ENCODE results near the gene CYRIA.

The CYRIA gene

GRCh38 chr2:16625201-16625729 lies 40.4 kb downstream of the CYRIA start:
- Histone ChIP-seq H3K27me3 (ENCODE audit: low read depth, low read length) (no peaks in the 10 kb centered on the region), H3K4me1 (ENCODE audit: control insufficient read depth in 1 of 2, insufficient read depth in 2 of 2, low read length in 2 of 2) (peaks cover 16 to 22% of the 10 kb centered on the region in 2 donors), H3K27ac (ENCODE audit: low read length) (peak overlapping the region; percentile 74), H3K9me3 (ENCODE audit: control insufficient read depth in 1 of 2, low read length in 2 of 2) (no peaks in the 10 kb centered on the region), H3K4me3 (ENCODE audit: low read depth in 1 of 2, low read length in 2 of 2) (no peak overlapping the region), H3K36me3 (ENCODE audit: control insufficient read depth in 1 of 2, insufficient read depth in 2 of 2, low read length in 2 of 2) (peaks cover 11 to 27% of the 10 kb centered on the region in 2 donors)

DNA sequence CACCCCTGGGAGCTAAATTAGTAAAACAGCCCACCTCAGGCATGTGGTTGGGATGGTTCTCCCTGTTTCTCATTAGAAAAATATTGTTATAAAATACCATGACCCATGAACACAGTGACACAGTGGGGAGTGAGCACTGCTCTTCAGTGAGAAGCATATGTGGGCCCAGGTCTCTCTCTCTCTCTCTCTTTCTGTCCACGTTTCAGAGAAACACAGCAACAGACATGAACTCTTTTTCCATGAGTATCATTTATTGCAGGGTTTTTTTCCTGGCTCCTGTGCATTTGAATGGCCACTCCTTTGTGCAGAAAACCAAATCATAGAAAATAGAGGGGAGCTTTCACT lies 41.2 kb downstream of the CYRIA start:
- no peaks in the 10 kb centered on the region for H3K9me3 ChIP-seq (ENCODE audit: control insufficient read depth in 1 of 2, low read length in 2 of 2)
- H3K27ac ChIP-seq (ENCODE audit: low read length), result peak overlapping the region; percentile 60
- H3K4me1 ChIP-seq (ENCODE audit: control insufficient read depth in 1 of 2, insufficient read depth in 2 of 2, low read length in 2 of 2), result peaks cover 12 to 22% of the 10 kb centered on the region in 2 donors
- no peaks in the 10 kb centered on the region for H3K27me3 ChIP-seq (ENCODE audit: low read depth, low read length)
- peaks cover 19 to 27% of the 10 kb centered on the region in 2 donors for H3K36me3 ChIP-seq (ENCODE audit: control insufficient read depth in 1 of 2, insufficient read depth in 2 of 2, low read length in 2 of 2)
- H3K4me3 ChIP-seq (ENCODE audit: low read depth in 1 of 2, low read length in 2 of 2), result no peak overlapping the region

GRCh38 chr2:16623564-16624435 lies 41.8 kb downstream of the CYRIA start:
- Histone ChIP-seq H3K27me3 (ENCODE audit: low read depth, low read length) (no peaks in the 10 kb centered on the region), H3K27ac (ENCODE audit: low read length) (peak overlapping the region; percentile 60), H3K9me3 (ENCODE audit: control insufficient read depth in 1 of 2, low read length in 2 of 2) (no peaks in the 10 kb centered on the region), H3K36me3 (ENCODE audit: control insufficient read depth in 1 of 2, insufficient read depth in 2 of 2, low read length in 2 of 2) (peaks cover 21 to 29% of the 10 kb centered on the region in 2 donors), H3K4me3 (ENCODE audit: low read depth in 1 of 2, low read length in 2 of 2) (no peak overlapping the region), H3K4me1 (ENCODE audit: control insufficient read depth in 1 of 2, insufficient read depth in 2 of 2, low read length in 2 of 2) (peaks cover 12 to 22% of the 10 kb centered on the region in 2 donors)

DNA sequence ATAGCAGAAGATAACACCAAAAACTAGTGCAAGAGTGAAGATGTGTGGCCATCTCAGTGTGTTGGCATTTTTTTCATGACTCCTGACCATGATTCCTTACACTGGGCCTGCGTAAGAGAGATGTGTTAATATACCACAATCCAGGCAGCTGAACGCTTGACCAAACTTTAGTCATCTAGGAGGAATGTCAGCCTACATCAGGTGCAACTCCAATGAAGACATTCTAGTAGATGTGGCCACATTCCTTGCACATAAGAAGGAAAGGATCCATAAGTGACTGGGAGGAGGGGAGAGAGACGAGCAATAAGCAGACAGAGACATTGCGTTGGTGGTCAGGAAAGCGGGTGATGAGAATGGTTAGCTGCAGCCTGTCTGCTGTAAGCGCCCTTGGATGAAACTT lies 42.6 kb downstream of the CYRIA start:
- H3K36me3 ChIP-seq (ENCODE audit: control insufficient read depth in 1 of 2, insufficient read depth in 2 of 2, low read length in 2 of 2), result peaks cover 29 to 30% of the 10 kb centered on the region in 2 donors
- no peak overlapping the region for H3K27ac ChIP-seq (ENCODE audit: low read length)
- H3K27me3 ChIP-seq (ENCODE audit: low read depth, low read length), result no peaks in the 10 kb centered on the region
- no peak overlapping the region for H3K4me3 ChIP-seq (ENCODE audit: low read depth in 1 of 2, low read length in 2 of 2)
- H3K9me3 ChIP-seq (ENCODE audit: control insufficient read depth in 1 of 2, low read length in 2 of 2), result no peaks in the 10 kb centered on the region
- peaks cover 12 to 22% of the 10 kb centered on the region in 2 donors for H3K4me1 ChIP-seq (ENCODE audit: control insufficient read depth in 1 of 2, insufficient read depth in 2 of 2, low read length in 2 of 2)

DNA sequence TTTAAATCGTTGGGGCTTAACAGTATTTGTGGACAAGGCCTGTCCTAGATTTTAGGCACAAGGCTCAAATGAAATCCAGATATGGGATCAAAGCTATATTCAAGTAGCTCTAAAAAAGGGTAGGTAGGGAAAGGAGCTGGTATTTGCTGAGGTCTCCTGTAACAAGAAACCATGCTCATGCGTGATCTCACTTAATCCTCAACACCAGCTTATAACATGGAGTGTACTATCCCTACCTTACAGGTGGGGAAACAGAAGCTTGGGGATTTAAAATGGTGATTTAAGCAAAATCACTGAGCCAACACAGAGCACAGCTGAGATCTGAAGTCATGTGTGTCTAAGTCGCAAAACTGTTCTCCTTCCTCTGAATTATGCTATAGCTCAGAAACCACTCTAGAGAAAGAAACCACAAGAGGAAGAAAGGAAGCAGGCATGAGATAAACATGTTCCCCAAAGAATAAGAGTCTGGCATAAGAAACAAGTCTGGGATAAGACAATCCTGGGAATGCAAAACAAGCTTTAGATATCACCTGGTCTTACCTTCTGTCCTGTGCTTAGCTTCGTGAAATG lies 43.1 kb downstream of the CYRIA start:
- no peak overlapping the region for H3K4me3 ChIP-seq (ENCODE audit: low read depth in 1 of 2, low read length in 2 of 2)
- H3K27ac ChIP-seq (ENCODE audit: low read length), result peak overlapping the region; percentile 19
- H3K27me3 ChIP-seq (ENCODE audit: low read depth, low read length), result no peaks in the 10 kb centered on the region
- H3K36me3 ChIP-seq (ENCODE audit: control insufficient read depth in 1 of 2, insufficient read depth in 2 of 2, low read length in 2 of 2), result peaks cover 30% of the 10 kb centered on the region in 2 donors
- H3K4me1 ChIP-seq (ENCODE audit: control insufficient read depth in 1 of 2, insufficient read depth in 2 of 2, low read length in 2 of 2), result peaks cover 9 to 26% of the 10 kb centered on the region in 2 donors
- no peaks in the 10 kb centered on the region for H3K9me3 ChIP-seq (ENCODE audit: control insufficient read depth in 1 of 2, low read length in 2 of 2)

DNA sequence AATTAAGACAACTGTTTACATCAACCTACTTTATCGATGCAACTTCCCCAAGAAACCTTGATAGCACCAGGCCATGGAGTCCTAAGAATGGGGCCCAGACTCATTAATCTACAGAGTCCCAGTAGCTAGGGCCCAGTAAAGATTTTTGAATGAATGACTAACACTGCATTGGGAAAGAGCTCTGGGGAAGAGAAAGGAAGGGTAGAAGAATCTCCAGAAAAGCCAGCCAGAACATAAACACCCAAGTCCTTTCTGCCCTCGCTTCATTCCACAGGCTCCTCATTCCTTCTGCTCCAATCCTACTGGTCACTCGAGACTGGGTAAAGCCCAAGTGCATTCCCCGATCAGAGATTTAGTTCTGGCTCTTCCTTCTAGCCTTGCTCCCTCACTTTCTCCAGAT lies 44.3 kb downstream of the CYRIA start:
- H3K4me3 ChIP-seq (ENCODE audit: low read depth in 1 of 2, low read length in 2 of 2), result no peak overlapping the region
- H3K27me3 ChIP-seq (ENCODE audit: low read depth, low read length), result no peaks in the 10 kb centered on the region
- peaks cover 6 to 21% of the 10 kb centered on the region in 2 donors for H3K4me1 ChIP-seq (ENCODE audit: control insufficient read depth in 1 of 2, insufficient read depth in 2 of 2, low read length in 2 of 2)
- H3K27ac ChIP-seq (ENCODE audit: low read length), result no peak overlapping the region
- H3K36me3 ChIP-seq (ENCODE audit: control insufficient read depth in 1 of 2, insufficient read depth in 2 of 2, low read length in 2 of 2), result peaks cover 30% of the 10 kb centered on the region in 2 donors
- H3K9me3 ChIP-seq (ENCODE audit: control insufficient read depth in 1 of 2, low read length in 2 of 2), result no peaks in the 10 kb centered on the region

- Histone ChIP-seq H3K27ac (ENCODE audit: low read length) (no peak overlapping the region), H3K36me3 (ENCODE audit: control insufficient read depth in 1 of 2, insufficient read depth in 2 of 2, low read length in 2 of 2) (peaks cover 30% of the 10 kb centered on the region in 2 donors), H3K27me3 (ENCODE audit: low read depth, low read length) (no peaks in the 10 kb centered on the region), H3K4me1 (ENCODE audit: control insufficient read depth in 1 of 2, insufficient read depth in 2 of 2, low read length in 2 of 2) (peaks cover 7 to 18% of the 10 kb centered on the region in 2 donors), H3K4me3 (ENCODE audit: low read depth in 1 of 2, low read length in 2 of 2) (no peak overlapping the region), H3K9me3 (ENCODE audit: control insufficient read depth in 1 of 2, low read length in 2 of 2) (no peaks in the 10 kb centered on the region)
Observed at GRCh38 chr2:16620590-16620989, 45.0 kb downstream of the CYRIA start.

GRCh38 chr2:16619576-16620245 lies 45.9 kb downstream of the CYRIA start:
- peaks cover 30% of the 10 kb centered on the region in 2 donors for H3K36me3 ChIP-seq (ENCODE audit: control insufficient read depth in 1 of 2, insufficient read depth in 2 of 2, low read length in 2 of 2)
- H3K27ac ChIP-seq (ENCODE audit: low read length), result no peak overlapping the region
- H3K4me1 ChIP-seq (ENCODE audit: control insufficient read depth in 1 of 2, insufficient read depth in 2 of 2, low read length in 2 of 2), result peaks cover 7 to 12% of the 10 kb centered on the region in 2 donors

DNA sequence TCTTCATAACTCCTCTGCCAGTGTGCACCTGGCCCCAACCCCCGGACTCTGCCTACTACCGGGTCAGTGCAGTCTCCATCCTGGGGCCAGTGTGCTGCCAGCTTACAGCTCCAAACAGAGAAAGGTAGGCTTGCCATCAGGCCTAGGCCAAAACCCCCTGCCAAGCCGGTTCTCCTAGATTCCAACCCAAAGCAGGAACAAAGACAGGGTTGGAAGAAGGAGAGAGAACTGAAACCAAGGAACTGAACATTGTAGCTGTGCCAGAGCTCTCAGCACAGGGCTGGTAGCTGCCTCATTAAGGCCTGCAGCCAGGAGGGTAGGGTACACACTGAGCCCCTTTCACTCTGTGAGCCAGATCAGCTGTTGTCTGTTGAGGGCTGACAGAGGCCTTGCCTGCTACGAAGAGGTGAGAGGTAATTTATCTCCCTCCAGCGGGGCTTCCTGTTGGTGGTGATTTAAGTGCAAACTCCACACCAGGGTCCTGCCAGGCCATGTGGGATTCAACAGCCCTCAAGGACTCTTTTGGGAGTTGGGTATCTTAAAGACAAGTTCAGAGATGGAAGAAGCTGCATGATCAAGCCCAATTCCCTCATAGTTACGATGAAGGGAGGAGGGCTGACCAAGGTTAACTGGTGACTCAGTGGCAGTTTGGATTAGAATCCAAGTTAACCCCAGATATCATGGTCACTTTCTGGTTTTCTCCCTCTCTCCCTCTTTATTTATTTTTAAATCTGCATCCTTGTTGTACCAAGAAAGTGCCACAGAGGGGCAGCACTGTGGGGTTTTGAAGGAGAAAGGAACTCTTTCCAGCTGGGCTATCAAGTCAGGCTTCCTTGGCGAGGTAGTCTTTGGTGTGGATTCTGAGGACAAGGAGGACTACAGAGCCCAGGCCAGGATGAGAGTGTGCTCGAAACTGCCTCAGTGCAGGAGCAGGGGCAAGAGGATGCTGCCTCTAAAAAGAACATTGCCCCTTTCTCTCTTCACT lies 48.1 kb downstream of the CYRIA start:
- no peaks in the 10 kb centered on the region for H3K27me3 ChIP-seq (ENCODE audit: low read depth, low read length)
- peak overlapping the region; percentile 6 for H3K27ac ChIP-seq (ENCODE audit: low read length)
- H3K36me3 ChIP-seq (ENCODE audit: control insufficient read depth in 1 of 2, insufficient read depth in 2 of 2, low read length in 2 of 2), result peaks cover 23 to 24% of the 10 kb centered on the region in 2 donors
- peaks cover 7 to 12% of the 10 kb centered on the region in 2 donors for H3K4me1 ChIP-seq (ENCODE audit: control insufficient read depth in 1 of 2, insufficient read depth in 2 of 2, low read length in 2 of 2)
- no peaks in the 10 kb centered on the region for H3K9me3 ChIP-seq (ENCODE audit: control insufficient read depth in 1 of 2, low read length in 2 of 2)
- H3K4me3 ChIP-seq (ENCODE audit: low read depth in 1 of 2, low read length in 2 of 2), result no peak overlapping the region

More at GRCh38 chr2:16619576-16620245, 45.9 kb downstream of the CYRIA start:
- Histone ChIP-seq H3K9me3 (ENCODE audit: control insufficient read depth in 1 of 2, low read length in 2 of 2) (no peaks in the 10 kb centered on the region), H3K4me3 (ENCODE audit: low read depth in 1 of 2, low read length in 2 of 2) (no peak overlapping the region), H3K27me3 (ENCODE audit: low read depth, low read length) (no peaks in the 10 kb centered on the region)
